Thyroid gland (tissue), 4 donors: Measurements from ENCODE around the gene HDAC11. TPM values are rescaled to one million over a fixed set of nuclear protein-coding genes. Genes with fewer than 3 reads are reported as not detected.

Experiments
- DNase-seq, 2 donors: peaks; one replicate each; pipeline ENCODE4 v3.0.0-alpha.2; 2019
- H3K27ac ChIP-seq, 3 donors: fragments of 200-600 bp; sonication (generic); 1 replicate in 2 of 3; 2 replicates in 1 of 3; pipeline ENCODE4 v1.5.1; 2016 to 2019; ENCODE audit warnings: mild to moderate bottlenecking in 1 of 3, moderate library complexity in 1 of 3
- H3K27me3 ChIP-seq: fragments of 200-600 bp; sonication (generic); one replicate; pipeline ENCODE4 v1.5.1; 2019
- H3K36me3 ChIP-seq, 2 donors: fragments of 200-600 bp; sonication (generic); one replicate each; pipeline ENCODE4 v1.5.1; 2016 to 2019
- H3K4me1 ChIP-seq, 2 donors: fragments of 200-600 bp; sonication (generic); one replicate each; pipeline ENCODE4 v1.5.1; 2017 to 2019
- H3K4me3 ChIP-seq, 3 donors: fragments of 200-600 bp; sonication (generic); replicated peaks in 1 of 3; 1 replicate in 2 of 3; 2 replicates in 1 of 3; pipeline ENCODE4 v1.5.1; 2016; ENCODE audit warnings: mild to moderate bottlenecking in 1 of 3
- H3K9me3 ChIP-seq: fragments of 200-600 bp; sonication (generic); one replicate; pipeline ENCODE4 v1.5.1; 2017
- CTCF ChIP-seq, 6 experiments: fragments of 200-600 bp in 3 of 6; fragments of 450-650 bp in 3 of 6; sonication (generic) in 3 of 6; IDR thresholded peaks; one replicate each; pipeline ENCODE4 v1.5.1; 2016 to 2019; ENCODE audit warnings: antibody characterized with exemption in 6 of 6, mild to moderate bottlenecking in 2 of 6, inconsistent platforms in 1 of 6, moderate library complexity in 1 of 6
- POLR2A ChIP-seq, 2 donors: fragments of 450-650 bp; IDR thresholded peaks; one replicate each; pipeline ENCODE4 v1.6.1; 2017; ENCODE audit warnings: antibody characterized with exemption in 2 of 2, mild to moderate bottlenecking in 2 of 2, moderate library complexity in 1 of 2
- WGBS, 2 donors: methylation state at CpG; one replicate each; pipeline ENCODE4 v1.1.5; 2017; 5-methylcytosine and 5-hydroxymethylcytosine counted together
- intact Hi-C: fragments of 100-400 bp; cut with DNase I; formaldehyde crosslinking; loops from one replicate; pipeline ENCODE4 v1.15.1; 2023
- total RNA-seq, 4 donors: library from RNA; depleted of rRNA; stranded (reverse); fragments of >200 nt; gene quantifications; one replicate each; pipeline ENCODE4 v1.2.3, GENCODE V29; 2016

The HDAC11 gene
- total RNA-seq, 4 donors from 2014 or later = 18.8 to 47.5 (median 30.8) TPM

GRCh38 chr3:13451301-13451673, 28.8 kb upstream of the HDAC11 start:
- H3K27me3 ChIP-seq = no peaks in the 10 kb centered on the region
- peak; percentile 18 to 43 for DNase-seq
- H3K9me3 ChIP-seq = no peaks in the 10 kb centered on the region
- peaks cover 0 to 5% of the 10 kb centered on the region in 2 donors for H3K4me1 ChIP-seq
- H3K27ac ChIP-seq = peak overlapping the region in 1 of 3 donors; percentile 88
- WGBS, 2 donors = 4 to 13% methylated on average over 7 of the region's 7 CpGs
- intact Hi-C loops = loop anchor here (5.0 kb wide), 1 partner anchor 359 kb away; no protein-coding TSS in a partner anchor
- TF ChIP-seq POLR2A (IDR thresholded peaks at IDR 0.05) (no peak), CTCF (IDR thresholded peaks at IDR 0.05) (no peak)
- H3K4me3 ChIP-seq = peak overlapping the region; percentile 25 to 65 (median 43)
- no peaks in the 10 kb centered on the region for H3K36me3 ChIP-seq

GRCh38 chr3:13452490-13453335, 27.4 kb upstream of the HDAC11 start:
- Histone ChIP-seq H3K9me3 (no peaks in the 10 kb centered on the region), H3K4me3 (no peak overlapping the region), H3K27ac (peak overlapping the region; percentile 87 to 89 (median 88)), H3K27me3 (no peaks in the 10 kb centered on the region), H3K4me1 (peaks cover 0 to 5% of the 10 kb centered on the region in 2 donors), H3K36me3 (no peaks in the 10 kb centered on the region)
- peak in 5 of 6 experiments; percentile 27 to 65 (median 63) for TF ChIP-seq CTCF (IDR thresholded peaks at IDR 0.05)
- TF ChIP-seq POLR2A (IDR thresholded peaks at IDR 0.05) = no peak
- peak; percentile 21 to 24 for DNase-seq
- WGBS, 2 donors = 23 to 28% methylated on average over 12 of the region's 12 CpGs
- intact Hi-C loops = loop anchor here (5.0 kb wide), 1 partner anchor 360 kb away; no protein-coding TSS in a partner anchor

- 75 to 85% methylated on average over 6 of the region's 6 CpGs for WGBS, 2 donors
- intact Hi-C loops = no loop called here
- no peak for TF ChIP-seq POLR2A (IDR thresholded peaks at IDR 0.05)
- TF ChIP-seq CTCF (IDR thresholded peaks at IDR 0.05) = no peak
- no peaks in the 10 kb centered on the region for H3K9me3 ChIP-seq
- H3K27me3 ChIP-seq = no peaks in the 10 kb centered on the region
- no peak overlapping the region for H3K4me3 ChIP-seq
- H3K27ac ChIP-seq = no peak overlapping the region
- H3K36me3 ChIP-seq = no peaks in the 10 kb centered on the region
- H3K4me1 ChIP-seq = peaks cover 0 to 5% of the 10 kb centered on the region in 2 donors
- DNase-seq = no peak
Measured at GRCh38 chr3:13455644-13456043, 24.5 kb upstream of the HDAC11 start.

GRCh38 chr3:13457593-13457992, 22.5 kb upstream of the HDAC11 start:
- WGBS, 2 donors = 85 to 91% methylated on average over 4 of the region's 4 CpGs
- H3K27me3 ChIP-seq = no peaks in the 10 kb centered on the region
- no peaks in the 10 kb centered on the region for H3K36me3 ChIP-seq
- TF ChIP-seq POLR2A (IDR thresholded peaks at IDR 0.05) (no peak), CTCF (IDR thresholded peaks at IDR 0.05) (no peak)
- no peak overlapping the region for H3K4me3 ChIP-seq
- H3K9me3 ChIP-seq = no peaks in the 10 kb centered on the region
- H3K4me1 ChIP-seq = peaks cover 0 to under 1% of the 10 kb centered on the region in 2 donors
- intact Hi-C loops = no loop called here
- no peak overlapping the region for H3K27ac ChIP-seq
- no peak for DNase-seq
